Type B pancreatic cell (in vitro differentiated cells): ENCODE results near the gene TBX4. TPM values are rescaled to one million over a fixed set of nuclear protein-coding genes. Genes with fewer than 3 reads are reported as not detected.

ENCODE experiments used
- DNase-seq: peaks from one replicate; pipeline ENCODE4 v3.0.0; 2021; ENCODE audit warnings: mixed read lengths; ENCODE audit not compliant: unreplicated experiment; ENCODE audit errors: extremely low spot score
- H3K27ac Mint-ChIP-seq: 2 replicates; pipeline ENCODE4 v1.8.0; 2021; ENCODE audit warnings: mild to moderate bottlenecking, mixed read lengths
- H3K27me3 Mint-ChIP-seq: 2 replicates; pipeline ENCODE4 v1.8.0; 2021; ENCODE audit warnings: mixed read lengths
- H3K36me3 Mint-ChIP-seq: 2 replicates; pipeline ENCODE4 v1.8.0; 2021; ENCODE audit warnings: mixed read lengths
- H3K4me1 Mint-ChIP-seq: one replicate; pipeline ENCODE4 v1.8.0; 2021; ENCODE audit warnings: mixed read lengths; ENCODE audit not compliant: unreplicated experiment
- H3K4me3 Mint-ChIP-seq: 2 replicates; pipeline ENCODE4 v1.8.0; 2021; ENCODE audit warnings: mild to moderate bottlenecking, mixed read lengths
- H3K9me3 Mint-ChIP-seq: 2 replicates; pipeline ENCODE4 v1.8.0; 2021; ENCODE audit warnings: mixed read lengths
- total RNA-seq: library from RNA; stranded (reverse); gene quantifications from 2 replicates; pipeline ENCODE4 v1.2.1, GENCODE V29; 2021; ENCODE audit warnings: low replicate concordance
- TF ChIP-seq, protein P1 (sequence below): fragments of 200-600 bp; sonication (generic); conservative IDR thresholded peaks from 2 replicates; pipeline ENCODE4 v1.5.0; 2021; ENCODE audit warnings: antibody characterized with exemption, mild to moderate bottlenecking

Gene TBX4
- total RNA-seq, 1 donor from 2014 or later, result 1.8 TPM

DNA sequence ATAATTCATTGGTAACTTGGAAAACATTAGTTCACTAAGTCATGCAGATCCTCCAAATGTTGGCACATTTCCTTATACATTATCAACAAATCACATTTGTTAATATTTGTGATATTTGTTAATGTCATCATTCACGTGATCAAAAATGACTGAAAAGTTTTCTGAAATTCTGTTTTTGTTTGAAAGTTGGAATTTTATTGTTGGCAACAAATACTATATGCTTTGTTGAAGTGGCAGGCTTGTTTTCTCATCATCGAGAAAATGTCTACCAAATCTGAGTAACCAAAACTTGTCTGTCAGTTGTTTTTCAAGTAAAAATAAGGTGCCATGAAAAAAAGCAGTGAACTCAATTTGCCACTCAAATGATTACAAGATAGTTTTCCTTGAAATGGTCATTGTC, 75.9 kb downstream of the TBX4 start:
- Mint-ChIP-seq H3K9me3 (no peaks in the 10 kb centered on the region), H3K4me3 (no peak overlapping the region), H3K36me3 (no peaks in the 10 kb centered on the region), H3K27me3 (peaks cover 31% of the 10 kb centered on the region), H3K27ac (no peak overlapping the region), H3K4me1 (no peaks in the 10 kb centered on the region)
- no peak for DNase-seq
- TF ChIP-seq, protein P1, sequence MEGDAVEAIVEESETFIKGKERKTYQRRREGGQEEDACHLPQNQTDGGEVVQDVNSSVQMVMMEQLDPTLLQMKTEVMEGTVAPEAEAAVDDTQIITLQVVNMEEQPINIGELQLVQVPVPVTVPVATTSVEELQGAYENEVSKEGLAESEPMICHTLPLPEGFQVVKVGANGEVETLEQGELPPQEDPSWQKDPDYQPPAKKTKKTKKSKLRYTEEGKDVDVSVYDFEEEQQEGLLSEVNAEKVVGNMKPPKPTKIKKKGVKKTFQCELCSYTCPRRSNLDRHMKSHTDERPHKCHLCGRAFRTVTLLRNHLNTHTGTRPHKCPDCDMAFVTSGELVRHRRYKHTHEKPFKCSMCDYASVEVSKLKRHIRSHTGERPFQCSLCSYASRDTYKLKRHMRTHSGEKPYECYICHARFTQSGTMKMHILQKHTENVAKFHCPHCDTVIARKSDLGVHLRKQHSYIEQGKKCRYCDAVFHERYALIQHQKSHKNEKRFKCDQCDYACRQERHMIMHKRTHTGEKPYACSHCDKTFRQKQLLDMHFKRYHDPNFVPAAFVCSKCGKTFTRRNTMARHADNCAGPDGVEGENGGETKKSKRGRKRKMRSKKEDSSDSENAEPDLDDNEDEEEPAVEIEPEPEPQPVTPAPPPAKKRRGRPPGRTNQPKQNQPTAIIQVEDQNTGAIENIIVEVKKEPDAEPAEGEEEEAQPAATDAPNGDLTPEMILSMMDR, result no peak

DNA sequence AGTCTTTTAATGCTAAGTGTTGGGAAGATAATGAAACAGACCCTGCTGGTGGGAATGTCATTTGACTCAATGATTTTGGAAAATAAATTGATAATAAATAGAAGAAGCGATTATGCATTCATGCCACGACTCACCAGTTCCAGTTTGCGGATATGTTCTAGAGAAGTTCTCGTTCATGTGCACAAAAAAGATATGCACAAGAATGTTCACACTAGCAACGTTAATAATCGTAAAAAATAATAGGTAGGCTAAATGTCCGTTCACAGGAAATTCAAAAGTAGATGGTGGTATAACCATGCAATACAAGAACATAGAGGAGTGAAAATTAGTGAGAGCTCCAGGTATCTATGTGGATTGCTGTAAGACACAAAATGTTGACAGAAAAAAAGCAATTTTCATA, 79.0 kb downstream of the TBX4 start:
- Mint-ChIP-seq H3K9me3 (no peaks in the 10 kb centered on the region), H3K4me3 (no peak overlapping the region)
- TF ChIP-seq, protein P1, result peak; percentile 23

DNA sequence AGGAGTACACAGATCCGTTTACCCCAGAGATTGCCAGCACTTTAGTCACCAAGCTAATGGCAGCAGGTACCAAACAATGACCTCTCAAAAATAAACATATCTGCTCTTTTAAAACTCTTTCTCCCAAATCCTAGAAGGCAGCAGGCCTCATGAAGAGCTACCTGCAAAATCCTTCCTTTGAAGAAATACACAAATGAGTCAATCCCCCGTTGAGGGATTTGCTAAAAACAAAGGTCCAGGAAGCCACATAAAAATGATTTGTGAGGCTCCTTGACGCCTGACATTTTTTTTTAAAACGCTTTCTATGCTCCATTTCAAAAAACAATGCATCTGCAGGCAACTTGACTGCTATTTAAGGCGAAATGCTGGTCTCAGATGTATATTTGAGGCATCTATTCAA, 80.6 kb downstream of the TBX4 start:
- Mint-ChIP-seq H3K27ac (no peak overlapping the region), H3K4me3 (no peak overlapping the region), H3K27me3 (peaks cover 6% of the 10 kb centered on the region), H3K9me3 (no peaks in the 10 kb centered on the region), H3K4me1 (no peaks in the 10 kb centered on the region), H3K36me3 (no peaks in the 10 kb centered on the region)
- TF ChIP-seq, protein P1, result no peak
- no peak for DNase-seq

More for the DNA sequence above, 79.0 kb downstream of the TBX4 start:
- no peak overlapping the region for H3K27ac Mint-ChIP-seq
- H3K27me3 Mint-ChIP-seq, result peaks cover 6% of the 10 kb centered on the region
- no peaks in the 10 kb centered on the region for H3K4me1 Mint-ChIP-seq
- H3K36me3 Mint-ChIP-seq, result no peaks in the 10 kb centered on the region
- DNase-seq, result no peak

DNA sequence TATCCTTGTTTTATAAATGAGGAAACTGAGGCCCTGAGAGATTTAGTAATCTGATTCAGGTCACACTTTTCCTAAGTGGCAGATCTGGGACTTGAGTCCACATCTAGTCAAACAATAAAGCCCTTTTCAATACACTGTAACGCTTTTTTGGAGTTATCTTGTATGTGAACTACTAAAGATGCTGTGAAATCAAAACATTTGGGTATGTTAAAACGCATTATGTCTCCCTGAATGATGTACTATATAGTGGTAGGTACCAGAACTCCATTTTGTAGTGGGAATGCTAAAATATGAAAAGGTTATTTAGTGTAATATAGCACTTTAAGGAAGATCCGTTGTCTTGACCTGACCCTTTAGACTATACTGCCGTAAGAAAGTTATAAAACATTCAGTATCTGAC, 81.6 kb downstream of the TBX4 start:
- no peak overlapping the region for H3K4me3 Mint-ChIP-seq
- no peak overlapping the region for H3K27ac Mint-ChIP-seq
- no peaks in the 10 kb centered on the region for H3K9me3 Mint-ChIP-seq
- H3K27me3 Mint-ChIP-seq, result peaks cover 6% of the 10 kb centered on the region
- no peak for DNase-seq
- H3K36me3 Mint-ChIP-seq, result no peaks in the 10 kb centered on the region
- no peaks in the 10 kb centered on the region for H3K4me1 Mint-ChIP-seq
- TF ChIP-seq, protein P1, result no peak

DNA sequence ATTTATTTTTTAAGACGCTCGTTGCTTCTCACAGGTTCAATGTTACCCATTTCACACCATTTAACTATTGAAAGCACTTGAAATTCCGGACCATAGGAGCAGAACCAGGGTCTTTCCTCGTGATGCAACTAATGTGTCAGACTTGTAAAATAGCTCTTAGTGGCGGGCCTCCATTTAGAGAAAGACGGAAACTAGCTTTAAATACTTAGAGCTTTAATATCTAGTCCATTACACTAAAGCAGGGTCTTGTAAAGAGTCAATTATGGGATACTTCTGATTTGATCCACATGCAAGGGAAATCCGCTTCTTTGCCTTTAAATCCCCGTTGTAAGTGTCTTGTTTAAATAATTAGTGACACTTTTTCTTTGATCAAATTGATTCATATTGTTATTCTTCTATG, 82.2 kb downstream of the TBX4 start:
- Mint-ChIP-seq H3K36me3 (no peaks in the 10 kb centered on the region), H3K4me3 (no peak overlapping the region), H3K27me3 (peaks cover 6% of the 10 kb centered on the region), H3K4me1 (no peaks in the 10 kb centered on the region), H3K9me3 (no peaks in the 10 kb centered on the region), H3K27ac (no peak overlapping the region)
- DNase-seq, result no peak
- TF ChIP-seq, protein P1, result no peak

Other genes starting within 250 kb of the TBX4 start
- 8.7 and 55.9 TPM in 2 replicates for gene TBX2, start 52.6 kb upstream of the TBX4 start, total RNA-seq
- gene NACA2, start 138.8 kb downstream of the TBX4 start, total RNA-seq, result not detected in 2 replicates